ENCODE measurements around the gene NMT1.

DNA sequence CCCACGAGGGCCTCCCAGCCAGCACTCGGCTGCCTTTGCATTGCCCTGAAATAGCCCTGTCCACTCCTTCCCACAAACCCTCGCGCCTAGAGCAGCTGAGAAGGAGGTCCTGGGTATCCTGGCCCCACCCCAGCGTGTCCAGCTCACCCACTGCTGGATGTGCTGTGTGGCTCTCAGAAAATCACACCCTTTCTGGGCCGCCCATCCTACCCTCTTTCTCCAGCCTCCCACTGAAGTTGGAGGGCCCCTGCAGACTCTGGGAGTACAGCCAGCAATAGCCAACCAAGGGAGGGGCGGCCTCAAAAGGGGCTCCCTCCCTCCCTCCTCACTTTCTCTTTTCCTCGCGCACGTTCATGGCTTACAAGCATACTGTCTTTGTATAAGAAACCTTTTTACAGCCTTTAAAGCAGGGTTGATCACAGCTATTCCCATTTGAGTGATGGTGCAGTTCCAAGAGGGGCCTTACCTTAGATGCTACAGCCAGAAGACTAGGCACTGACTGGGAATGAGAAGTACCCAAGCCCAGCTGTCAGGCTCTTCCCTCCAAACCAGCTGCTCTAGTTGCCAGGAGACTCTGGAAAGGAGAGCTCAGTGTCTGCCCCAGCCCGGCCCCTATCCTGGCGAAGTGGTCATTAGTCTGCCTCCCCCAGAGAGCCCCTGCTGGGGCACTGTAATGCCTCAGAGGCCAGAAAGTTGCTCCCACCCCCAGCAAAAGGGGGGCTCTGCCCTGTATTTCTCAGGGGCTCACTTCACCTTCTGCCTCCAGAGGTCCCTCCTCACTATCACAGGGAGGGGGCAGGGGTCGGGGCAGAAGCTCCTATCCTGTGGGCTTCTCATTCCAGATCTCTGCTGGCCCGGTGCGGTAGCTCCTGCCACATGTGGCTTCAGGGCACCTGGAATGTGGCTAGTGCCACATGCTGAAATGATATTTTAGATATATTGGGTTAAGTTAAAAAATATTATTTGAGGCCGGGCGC lies 47.8 kb upstream of the NMT1 start:
- TF ChIP-seq CTCF (conservative IDR thresholded peaks at IDR 0.05; ENCODE audit: low read depth in 2 of 2) (no peak), POLR2AphosphoS5 (IDR thresholded peaks at IDR 0.05; ENCODE audit: low read depth) (no peak), JUNB (IDR thresholded peaks at IDR 0.05; ENCODE audit: unreplicated experiment) (no peak), STAT1 (IDR thresholded peaks at IDR 0.05; ENCODE audit: unreplicated experiment) (no peak), EZH2 (IDR thresholded peaks at IDR 0.05; ENCODE audit: low read depth, unreplicated experiment) (no peak), NANOG (IDR thresholded peaks at IDR 0.05; ENCODE audit: borderline replicate concordance) (no peak), REST (IDR thresholded peaks at IDR 0.05; ENCODE audit: unreplicated experiment) (no peak)
